Vagina (tissue), 2 donors: ENCODE data around the gene SLC26A2.

Source experiments
- CTCF ChIP-seq, 3 experiments: fragments of 450-650 bp in 2 of 3; fragments of 200-600 bp in 1 of 3; sonication (generic) in 1 of 3; IDR thresholded peaks; one replicate each; pipeline ENCODE4 v1.5.1; 2017 to 2019; ENCODE audit warnings: antibody characterized with exemption in 3 of 3, mild to moderate bottlenecking in 2 of 3, moderate library complexity in 2 of 3
- POLR2A ChIP-seq, 2 donors: fragments of 450-650 bp; IDR thresholded peaks; one replicate each; pipeline ENCODE4 v1.6.1; 2017; ENCODE audit warnings: antibody characterized with exemption in 2 of 2, mild to moderate bottlenecking in 2 of 2, moderate library complexity in 2 of 2
- POLR2AphosphoS5 ChIP-seq, 2 donors: sonication (generic); formaldehyde crosslinking; IDR thresholded peaks; one replicate each; pipeline ENCODE4 v1.9.0; 2017; ENCODE audit warnings: antibody characterized with exemption in 2 of 2, mild to moderate bottlenecking in 2 of 2, low read depth in 1 of 2; ENCODE audit not compliant: insufficient read depth in 1 of 2

- no peak for TF ChIP-seq CTCF (IDR thresholded peaks at IDR 0.05)
- TF ChIP-seq POLR2AphosphoS5 (IDR thresholded peaks at IDR 0.05; ENCODE audit: insufficient read depth in 1 of 2, low read depth in 1 of 2) = no peak
- no peak for TF ChIP-seq POLR2A (IDR thresholded peaks at IDR 0.05)
Observed at GRCh38 chr5:150034662-150035061, 74.1 kb downstream of the SLC26A2 start.
